ENCODE results near the gene SLC22A2.
"Not testable (repeated sequence)": the region's sequence is repeated elsewhere in the genome, so short reads cannot be mapped to it uniquely, and the experiment has no call there.

Gene SLC22A2

DNA sequence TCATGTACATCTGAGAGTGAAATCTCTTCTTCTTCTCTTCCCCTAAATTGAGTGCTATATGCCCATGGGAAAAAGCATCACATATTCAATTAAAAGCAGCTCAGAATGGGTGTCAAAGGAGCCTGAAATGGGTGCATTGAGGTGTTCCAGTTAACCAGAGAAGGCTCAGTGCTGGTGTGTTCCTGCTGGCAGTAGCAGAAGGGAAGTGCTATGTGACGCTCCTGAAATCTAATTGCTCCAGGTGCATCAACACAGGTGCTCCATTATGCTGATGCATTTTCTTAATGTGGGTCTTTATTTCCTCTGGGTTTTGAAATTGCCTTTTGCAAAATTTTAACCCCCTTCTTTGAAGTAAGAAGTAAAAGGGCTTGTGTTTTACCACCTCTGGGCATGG is 17.9 kb downstream of the SLC22A2 start:
- no peak for DNase-seq

DNA sequence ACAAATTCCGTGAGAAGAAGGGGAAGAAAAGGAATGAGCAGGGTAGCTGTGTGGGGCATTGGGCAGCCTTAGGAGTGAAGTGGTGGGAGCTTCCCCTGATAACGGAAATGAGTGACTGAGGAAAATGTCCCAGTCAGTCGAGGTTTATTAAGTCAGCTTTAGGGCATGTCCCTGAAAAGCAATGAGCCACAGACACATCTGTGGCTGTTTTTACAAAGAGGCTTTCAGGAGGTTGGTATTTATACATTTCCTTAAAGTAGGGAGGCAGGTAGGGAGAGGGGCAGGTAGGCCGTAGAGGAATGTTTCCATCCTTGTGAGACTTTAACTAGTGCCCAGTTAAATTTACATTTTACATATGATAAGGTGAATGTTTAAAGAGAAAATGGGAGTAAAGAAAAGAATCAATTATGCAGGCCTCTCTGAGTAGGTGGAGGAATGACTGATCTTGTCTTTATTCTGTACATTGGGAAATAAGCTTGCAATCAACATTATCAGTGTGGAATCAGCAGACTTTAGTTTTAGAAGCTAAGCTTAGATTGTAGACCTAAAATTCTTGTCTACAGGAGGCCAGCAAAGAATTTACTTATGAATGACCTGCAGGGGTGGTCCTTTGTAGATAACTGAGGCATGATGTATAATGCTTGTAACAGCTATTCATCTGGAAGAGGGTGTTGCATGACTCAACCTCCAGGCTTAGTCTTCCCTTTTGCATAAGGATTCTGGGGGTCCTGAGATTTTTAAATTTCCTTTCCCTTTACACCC is 18.5 kb downstream of the SLC22A2 start:
- no peak for DNase-seq

DNA sequence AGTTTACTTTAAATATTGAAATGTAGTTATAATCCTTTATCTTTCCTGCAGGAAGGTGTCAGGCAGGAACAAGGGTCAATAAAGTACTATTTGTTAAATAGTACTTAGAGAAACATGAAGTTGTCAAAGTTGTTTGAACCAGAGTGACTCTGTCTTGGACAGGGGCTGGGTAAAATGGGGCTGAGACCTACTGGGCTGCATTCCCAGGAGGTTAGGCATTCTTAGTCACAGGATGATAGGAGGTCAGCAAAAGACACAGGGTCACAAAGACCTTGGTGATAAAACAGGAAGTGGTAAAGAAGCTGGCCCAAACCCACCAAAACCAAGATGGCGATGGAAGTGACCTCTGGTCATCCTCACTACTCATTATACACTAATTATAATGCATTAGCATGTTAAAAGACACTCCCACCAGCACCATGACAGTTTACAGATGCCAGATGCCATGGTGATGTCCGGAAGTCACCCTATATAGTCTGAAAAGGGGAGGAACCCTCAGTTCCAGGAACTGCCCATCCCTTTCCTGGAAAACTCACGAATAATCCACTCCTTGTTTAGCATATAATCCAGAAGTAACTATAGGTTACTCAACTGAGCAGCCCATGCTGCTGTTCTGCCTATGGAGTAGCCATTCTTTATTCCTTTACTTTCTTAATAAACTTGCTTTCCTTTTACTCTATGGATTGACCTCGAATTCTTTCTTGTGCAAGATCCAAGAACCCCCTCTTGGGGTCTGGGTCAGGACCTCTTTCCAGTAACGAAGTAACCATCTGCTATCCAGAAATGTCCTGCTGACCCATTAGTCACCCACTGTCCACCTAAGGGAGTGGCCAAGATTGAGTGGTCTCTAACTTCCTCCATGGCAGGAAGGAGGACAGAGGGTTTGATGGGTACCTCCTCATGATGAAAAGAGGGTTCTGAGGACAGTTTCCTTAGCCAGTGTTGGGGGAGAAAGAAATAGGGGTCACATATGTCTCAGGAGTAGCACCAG is 19.6 kb downstream of the SLC22A2 start:
- no peak for DNase-seq

DNA sequence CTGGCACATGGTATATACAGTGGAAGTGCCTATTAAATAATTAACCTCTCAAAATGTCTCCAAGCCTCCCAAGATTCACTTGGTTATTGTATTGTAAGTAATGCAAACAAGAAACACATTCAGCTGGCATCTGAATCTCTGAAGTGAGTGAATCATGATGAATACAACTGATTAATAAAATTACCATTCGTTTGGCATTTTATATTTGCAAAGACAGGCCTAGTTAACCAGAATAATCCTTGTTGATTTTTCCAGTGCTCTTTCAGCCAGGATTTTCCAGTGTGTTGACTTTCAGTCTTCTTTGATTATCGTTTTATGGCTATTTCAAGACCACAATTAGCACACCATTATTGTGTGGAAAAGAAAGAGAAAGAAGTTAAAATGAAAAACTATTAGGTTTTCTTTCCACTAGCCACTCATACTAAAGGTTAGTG is 20.3 kb downstream of the SLC22A2 start:
- no peak for DNase-seq

DNA sequence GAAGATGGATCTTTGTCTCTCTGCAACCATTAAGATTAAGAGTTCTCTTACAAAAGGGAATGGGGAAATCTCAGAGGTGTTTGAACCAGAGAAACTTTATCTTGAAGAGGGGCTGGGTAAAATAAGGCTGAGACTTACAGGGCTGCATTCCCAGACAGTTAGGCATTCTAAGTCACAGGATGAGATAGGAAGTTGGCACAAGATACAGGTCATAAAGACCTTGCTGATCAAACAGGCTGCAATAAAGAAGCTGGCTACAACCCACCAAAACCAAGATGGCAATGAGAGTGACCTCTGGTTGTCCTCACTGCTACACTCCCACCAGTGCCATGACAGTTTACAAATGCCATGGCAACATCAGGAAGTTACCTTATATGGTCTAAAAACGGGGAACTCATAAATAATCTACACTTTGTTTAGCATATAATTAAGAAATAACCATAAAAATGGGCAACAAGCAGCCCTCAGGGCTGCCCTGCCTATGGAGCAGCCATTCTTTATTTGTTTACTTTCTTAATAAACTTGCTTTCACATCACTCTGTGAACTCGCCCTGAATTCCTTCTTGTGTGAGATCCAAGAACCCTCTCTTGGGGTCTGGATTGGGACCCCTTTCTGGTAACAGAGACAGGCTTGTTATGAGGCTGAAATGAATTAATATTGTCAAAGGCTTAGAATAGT is 20.9 kb downstream of the SLC22A2 start:
- not testable (repeated sequence) for DNase-seq

DNA sequence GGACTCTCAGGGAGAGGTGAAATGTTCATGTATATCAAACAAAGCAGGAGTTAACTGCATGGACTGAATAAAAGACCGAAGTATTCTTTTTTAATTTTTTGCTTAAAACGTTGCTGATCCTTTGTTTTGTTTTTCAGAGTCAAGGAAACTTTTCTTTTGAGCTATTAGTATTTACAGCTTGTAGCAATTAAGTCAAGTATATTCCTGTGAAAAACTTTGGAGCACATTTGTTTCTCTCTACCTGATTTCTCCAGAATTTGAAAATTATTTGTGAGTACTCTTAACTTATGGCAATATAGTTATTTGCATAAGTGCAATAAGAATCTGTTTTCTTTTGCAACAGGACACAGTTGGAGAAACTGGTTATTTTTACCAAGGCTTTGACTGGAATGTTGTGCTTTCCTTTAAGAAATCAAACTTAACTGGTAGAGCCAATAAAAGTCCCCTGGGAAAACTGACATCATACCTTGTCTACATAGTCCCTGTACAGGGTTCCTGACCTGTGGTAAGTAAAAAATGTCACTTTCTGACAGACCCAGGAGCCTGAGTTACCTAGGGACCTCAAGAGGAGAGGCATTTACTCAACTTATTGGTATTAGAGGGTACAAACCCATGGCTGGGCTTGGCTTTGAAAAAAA is 22.3 kb downstream of the SLC22A2 start:
- not testable (repeated sequence) for DNase-seq

DNA sequence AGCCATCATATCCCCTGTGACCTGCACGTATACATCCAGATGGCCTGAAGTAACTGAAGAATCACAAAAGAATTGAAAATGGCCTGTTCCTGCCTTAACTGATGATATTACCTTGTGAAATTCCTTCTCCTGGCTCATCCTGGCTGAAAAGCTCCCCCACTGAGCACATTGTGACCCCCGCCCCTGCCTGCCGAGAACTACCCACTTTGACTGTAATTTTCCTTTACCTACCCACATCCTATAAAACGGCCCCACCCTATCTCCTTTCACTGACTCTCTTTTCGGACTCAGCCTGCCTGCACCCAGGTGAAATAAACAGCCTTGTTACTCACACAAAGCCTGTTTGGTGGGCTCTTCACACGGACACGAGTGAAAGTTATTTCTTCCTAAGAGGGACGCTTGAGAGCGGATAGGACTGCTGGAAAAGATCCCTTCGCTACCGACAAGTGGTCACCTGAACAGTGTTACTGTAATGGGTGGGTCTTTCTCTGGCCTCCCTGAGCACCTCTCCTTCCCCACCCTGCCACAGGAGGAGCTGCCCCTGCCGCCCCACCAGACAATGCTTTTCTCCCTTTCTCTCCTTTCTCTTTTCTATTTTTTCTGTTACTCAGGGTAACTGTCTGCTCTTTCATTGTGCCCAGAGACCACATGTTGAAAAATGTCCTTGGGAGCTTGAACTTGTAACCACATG is 24.5 kb downstream of the SLC22A2 start:
- DNase-seq, result not testable (repeated sequence)

DNA sequence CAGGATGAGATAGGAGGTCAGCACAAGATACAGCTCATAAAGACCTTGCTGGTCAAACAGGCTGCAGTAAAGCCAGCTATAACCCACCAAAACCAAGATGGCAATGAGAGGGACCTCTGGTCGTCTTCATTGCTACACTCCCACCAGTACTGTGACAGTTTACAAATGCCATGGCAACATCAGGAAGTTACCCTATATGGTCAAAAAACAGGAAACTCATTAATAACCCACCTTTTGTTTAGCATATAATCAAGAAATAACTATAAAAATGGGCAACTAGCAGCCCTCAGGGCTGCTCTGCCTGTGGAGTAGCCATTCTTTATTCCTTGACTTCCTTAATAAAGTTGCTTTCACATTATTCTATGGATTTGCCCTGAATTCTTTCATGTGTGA is 30.9 kb downstream of the SLC22A2 start:
- no peak for DNase-seq

DNA sequence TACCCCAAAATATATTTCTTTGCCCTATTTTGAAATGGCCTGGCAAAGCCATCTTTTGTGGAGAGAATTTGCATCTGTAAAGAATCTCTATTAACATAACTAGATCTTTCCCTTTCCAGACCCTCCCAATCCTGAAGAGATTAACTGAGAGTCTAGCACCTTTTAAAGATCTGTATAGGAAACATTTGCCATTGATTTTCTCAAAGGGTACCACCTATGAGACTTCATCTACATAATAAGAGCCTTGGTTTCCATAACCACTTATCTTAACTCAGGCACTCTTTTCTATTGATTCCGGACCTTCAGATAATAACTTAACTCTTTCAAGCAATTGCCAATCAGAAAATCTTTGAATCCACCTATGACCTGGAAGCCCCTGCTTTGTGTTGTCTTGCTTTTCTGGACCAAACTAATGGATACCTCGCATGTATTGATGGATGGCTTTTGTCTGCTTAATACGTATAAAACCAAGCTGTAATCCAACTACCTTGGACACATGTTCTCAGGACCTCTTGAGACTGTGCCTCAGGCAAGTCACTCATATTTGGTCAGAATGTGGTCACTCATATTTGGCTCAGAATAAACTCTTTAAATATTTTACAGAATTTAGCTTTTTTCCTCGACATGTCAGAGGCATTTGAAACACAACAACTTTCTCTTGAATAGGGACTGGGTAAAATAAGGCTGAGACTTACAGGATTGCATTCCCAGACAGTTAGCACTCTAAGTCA is 31.4 kb downstream of the SLC22A2 start:
- no peak for DNase-seq

DNA sequence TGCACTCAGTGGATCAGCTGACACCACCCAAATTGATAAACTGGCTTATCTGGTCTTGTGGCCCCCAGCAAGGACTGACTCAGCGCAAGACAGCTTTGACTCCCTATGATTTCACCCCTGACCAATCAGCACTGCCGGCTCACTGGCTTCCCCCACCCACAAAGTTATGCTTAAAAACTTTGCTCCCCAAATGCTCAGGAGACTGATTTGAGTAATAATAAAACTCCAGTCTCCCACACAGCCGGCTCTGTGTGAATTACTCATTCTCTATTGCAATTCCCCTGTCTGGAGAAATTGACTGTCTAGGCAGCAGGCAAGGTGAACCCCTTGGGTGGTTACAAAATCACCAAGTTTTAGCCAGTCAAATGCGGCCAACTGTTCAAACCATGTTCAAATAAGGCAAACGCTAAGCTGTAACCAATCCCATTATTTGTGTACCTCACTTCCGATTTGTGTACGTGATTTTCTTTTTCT is 32.5 kb downstream of the SLC22A2 start:
- DNase-seq, result no peak

DNA sequence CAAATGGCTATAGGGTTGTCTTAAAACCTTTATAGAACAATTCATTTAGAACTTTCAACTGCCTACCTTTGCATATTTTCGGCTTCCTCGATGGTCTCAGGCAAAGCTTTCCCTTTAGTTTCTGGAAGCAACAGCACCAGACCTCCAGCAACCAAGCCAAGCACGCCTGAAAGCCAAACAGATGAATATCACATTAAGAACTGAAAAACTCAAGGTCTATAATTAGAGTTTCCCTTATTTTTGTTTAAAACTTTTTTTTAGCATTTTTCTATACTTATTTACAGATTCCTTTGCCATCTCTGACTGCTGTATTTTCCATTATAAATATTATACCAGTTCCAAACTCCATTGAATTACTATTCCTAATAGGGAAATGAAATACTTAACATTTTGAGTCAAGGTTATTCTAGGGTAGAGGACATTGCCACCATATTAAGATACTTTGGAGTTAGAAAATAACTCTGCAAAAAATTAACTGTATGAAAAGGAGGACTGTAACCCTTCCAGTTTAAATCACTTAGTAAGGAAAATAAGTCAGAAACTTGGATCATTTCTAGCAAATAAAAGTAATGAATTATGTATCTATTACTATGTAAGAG is 33.9 kb downstream of the SLC22A2 start:
- DNase-seq, result no peak

DNA sequence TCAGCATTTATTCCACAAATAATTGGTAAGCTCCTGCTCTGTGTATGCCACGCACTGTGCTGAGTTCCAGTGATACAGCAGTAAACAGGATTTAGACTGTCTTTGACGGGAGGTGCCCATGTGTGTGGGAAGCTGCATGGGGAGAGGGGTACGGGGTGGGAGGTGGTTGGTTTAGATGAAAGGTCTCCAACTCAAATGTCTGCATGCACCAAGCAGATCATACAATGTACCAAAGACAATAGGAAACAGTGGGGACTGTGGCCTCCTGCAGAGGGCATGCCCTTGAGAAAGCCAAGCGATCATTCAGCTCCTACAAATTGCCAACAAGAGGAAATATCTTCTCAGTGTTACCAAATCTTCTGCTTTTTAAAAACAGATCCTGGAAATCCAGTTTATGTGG is 36.1 kb downstream of the SLC22A2 start:
- DNase-seq, result no peak

DNA sequence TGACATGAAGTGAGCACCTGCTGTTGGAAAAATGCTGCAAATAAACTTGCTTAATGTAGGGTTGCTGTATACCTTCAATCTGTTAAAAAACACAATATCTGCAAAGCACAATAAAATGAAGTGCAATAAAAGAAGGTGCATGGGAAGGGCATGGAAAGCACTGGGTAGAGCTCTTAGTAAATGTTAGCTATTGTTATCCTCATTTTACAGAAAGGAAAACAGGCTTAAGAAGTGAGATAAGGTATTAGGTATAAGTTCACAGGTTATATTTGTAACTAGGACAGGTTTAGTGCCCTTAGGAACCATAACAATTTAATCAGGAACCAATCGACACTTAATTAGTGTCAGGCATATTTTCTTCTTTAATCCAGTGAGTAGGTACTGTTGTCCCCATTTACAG is 36.7 kb downstream of the SLC22A2 start:
- no peak for DNase-seq

DNA sequence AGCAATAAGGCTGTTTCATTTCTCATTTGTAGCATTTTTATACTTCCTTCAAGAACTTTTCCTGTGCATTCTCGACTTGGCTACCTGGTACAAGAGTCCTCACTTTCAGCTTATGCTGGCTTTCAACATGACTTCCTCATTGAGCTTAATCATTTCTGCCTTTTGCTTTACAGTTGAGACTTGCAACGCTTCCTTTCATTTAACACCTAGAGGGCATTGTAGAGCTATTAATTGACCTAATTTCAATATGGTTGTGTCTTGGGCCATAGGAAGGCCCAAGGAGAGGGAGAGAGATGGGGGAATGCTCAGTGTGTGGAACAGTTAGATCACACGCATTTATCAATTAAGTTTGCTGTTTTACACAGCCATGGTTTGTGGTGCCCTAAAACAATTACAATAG is 37.2 kb downstream of the SLC22A2 start:
- no peak for DNase-seq

DNA sequence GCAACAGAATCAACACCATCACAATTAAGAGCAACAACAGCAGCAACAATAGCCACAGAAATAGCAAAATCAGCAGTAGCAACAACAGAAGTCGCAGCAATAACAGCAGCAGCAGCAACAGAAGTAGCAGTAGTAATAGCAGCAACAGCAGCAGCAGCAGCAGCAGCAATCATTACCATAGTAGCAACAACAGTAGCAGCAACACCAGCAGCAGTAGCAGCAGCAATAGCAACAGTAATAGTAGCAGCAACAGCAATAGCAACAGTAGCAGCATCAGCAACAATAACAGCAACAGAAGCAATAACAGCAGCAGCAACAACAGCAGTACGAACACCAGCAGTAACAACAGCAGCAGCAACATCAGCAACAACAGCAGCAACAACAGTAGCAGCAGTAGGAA is 39.8 kb downstream of the SLC22A2 start:
- no peak for DNase-seq

DNA sequence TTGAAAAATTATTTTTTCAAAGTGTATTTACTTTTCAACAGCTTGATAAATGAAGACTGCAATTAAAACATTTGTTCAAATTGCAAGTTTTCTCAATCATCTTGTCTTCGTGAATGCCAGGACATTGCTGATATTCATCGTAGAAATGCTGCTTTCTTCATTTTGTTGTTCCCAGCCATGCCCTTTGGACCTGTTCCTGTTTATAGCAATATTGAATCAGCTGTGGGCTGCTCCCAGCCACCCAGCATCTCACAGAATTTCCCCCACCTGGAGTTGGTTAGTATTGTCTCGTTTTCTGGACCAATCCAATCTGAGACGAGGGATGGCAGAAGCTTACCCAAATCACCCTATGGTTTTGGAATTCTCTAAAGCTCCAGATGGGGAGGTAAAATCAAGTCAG is 40.8 kb downstream of the SLC22A2 start:
- DNase-seq, result no peak

DNA sequence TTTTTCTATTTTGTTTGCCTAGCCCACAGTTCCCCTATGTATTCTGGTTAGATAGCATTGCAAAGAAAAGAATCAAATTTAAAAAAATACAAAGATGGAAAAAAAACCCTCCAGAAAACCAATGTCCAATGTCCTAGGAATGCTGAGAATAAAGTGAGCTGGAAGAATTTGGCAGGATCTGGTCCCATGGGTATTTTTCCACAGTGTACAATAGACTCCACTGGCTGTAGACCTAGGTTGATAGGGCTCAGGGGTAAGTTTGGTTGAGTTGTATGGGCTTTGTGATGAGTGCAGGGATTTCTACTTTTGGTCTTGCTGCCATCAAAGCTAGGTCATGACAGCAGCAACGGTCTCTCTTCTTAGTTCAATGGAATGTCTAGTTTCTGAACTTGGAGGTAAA is 41.5 kb downstream of the SLC22A2 start:
- DNase-seq, result no peak

DNA sequence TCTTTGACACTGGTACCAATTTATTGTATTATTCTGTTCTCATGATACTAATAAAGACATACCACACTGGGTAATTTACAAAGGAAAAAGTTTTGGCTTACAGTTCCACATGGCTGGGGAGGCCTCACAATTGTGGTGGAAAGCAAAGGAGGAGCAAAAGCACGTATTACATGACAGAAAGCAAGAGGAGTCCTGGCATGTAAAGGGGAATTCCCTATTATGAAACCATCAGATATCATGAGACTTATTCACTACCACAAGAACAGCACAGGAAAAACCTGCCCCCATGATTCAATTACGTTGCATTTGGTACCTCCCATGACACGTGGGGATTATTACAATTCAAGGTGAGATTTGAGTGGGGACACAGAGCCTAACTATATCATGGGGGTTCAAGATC is 43.4 kb downstream of the SLC22A2 start:
- no peak for DNase-seq

DNA sequence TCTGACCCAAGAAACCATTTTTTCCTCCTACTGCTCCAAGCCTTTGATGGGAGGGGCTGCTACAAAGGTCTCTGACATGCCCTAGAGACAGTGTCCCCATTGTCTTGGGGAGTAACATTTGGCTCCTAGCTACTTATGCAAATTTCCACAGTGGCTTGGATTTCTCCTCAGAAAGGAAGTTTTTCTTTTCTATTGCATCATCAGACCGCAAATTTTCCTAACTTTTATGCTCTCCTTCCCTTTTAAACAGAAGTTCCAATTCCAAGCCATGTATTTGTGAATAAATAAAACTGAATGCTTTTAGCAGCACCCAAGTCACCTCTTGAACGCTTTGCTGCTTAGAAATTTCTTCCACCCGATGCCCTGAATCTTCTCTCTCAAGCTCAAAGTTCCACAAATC is 51.0 kb downstream of the SLC22A2 start:
- no peak for DNase-seq

DNA sequence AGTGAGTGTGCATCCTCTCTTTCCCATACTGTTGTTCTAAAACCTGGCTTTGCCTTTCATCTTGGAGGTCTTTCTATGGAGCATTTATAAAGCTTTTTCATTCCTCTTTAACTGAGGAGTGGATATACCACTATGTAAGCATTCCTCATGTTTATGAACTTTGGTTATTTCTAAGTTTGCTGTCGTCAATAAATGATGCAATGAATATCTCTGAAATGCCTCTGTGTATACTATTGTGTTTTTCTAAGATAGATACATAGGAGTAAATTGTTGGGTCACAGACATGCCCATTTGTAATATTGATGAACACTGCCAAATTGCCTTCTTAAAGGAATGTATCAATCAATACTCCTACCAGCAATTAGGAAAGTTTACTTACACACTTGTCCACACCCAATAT is 53.9 kb downstream of the SLC22A2 start:
- DNase-seq, result no peak

DNA sequence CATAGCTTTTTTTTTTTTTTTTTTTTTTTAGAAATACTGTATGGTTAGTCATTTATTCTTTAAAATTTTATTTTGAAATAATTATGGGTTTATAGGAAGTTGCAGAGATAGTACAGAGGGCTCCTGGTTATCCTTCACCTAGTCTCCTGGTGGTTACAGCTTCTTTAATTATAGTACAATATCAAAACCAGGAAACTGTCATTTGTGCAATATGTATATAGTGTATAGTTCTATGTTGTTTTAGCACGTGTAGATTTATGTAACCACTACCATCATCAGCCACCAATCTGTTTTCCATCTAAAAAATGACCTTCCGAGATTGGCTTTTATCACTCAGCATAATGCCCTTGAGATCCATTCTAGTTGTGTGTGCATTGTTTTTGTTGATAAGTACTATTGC is 54.7 kb downstream of the SLC22A2 start:
- DNase-seq, result no peak
